ENCODE data around the gene ATP8B2.
"Not testable (repeated sequence)": the region's sequence is repeated elsewhere in the genome, so short reads cannot be mapped to it uniquely, and the experiment has no call there.

The ATP8B2 gene

GRCh38 chr1:154301582-154301981 is 23.7 kb upstream of the ATP8B2 start:
- Mint-ChIP-seq H3K4me1 (no peaks in the 10 kb centered on the region), H3K27me3 (ENCODE audit: low read depth, poor library complexity) (peaks cover 4% of the 10 kb centered on the region), H3K27ac (no peak overlapping the region), H3K4me3 (no peak overlapping the region), H3K36me3 (ENCODE audit: low read depth) (no peaks in the 10 kb centered on the region), H3K9me3 (peaks cover 14% of the 10 kb centered on the region)
- no peak for TF ChIP-seq CTCF (IDR thresholded peaks at IDR 0.05)
- no peak for DNase-seq

- no peak for DNase-seq
- Mint-ChIP-seq H3K36me3 (ENCODE audit: low read depth) (no peaks in the 10 kb centered on the region), H3K27ac (no peak overlapping the region), H3K4me3 (no peak overlapping the region), H3K4me1 (no peaks in the 10 kb centered on the region), H3K27me3 (ENCODE audit: low read depth, poor library complexity) (peaks cover 6% of the 10 kb centered on the region), H3K9me3 (peaks cover 22% of the 10 kb centered on the region)
- no peak for TF ChIP-seq CTCF (IDR thresholded peaks at IDR 0.05)
Observed at GRCh38 chr1:154304664-154305337, 20.5 kb upstream of the ATP8B2 start.

- Mint-ChIP-seq H3K4me3 (no peak overlapping the region), H3K27ac (no peak overlapping the region), H3K9me3 (peaks cover 24% of the 10 kb centered on the region), H3K36me3 (ENCODE audit: low read depth) (no peaks in the 10 kb centered on the region), H3K27me3 (ENCODE audit: low read depth, poor library complexity) (peaks cover 8% of the 10 kb centered on the region), H3K4me1 (no peaks in the 10 kb centered on the region)
- DNase-seq: no peak
- no peak for TF ChIP-seq CTCF (IDR thresholded peaks at IDR 0.05)
Observed at GRCh38 chr1:154306151-154306550, 19.2 kb upstream of the ATP8B2 start.

GRCh38 chr1:154307670-154308270 is 17.6 kb upstream of the ATP8B2 start:
- H3K27me3 Mint-ChIP-seq (ENCODE audit: low read depth, poor library complexity): peaks cover 16% of the 10 kb centered on the region
- not testable (repeated sequence) for DNase-seq; H3K4me1 Mint-ChIP-seq; H3K36me3 Mint-ChIP-seq (ENCODE audit: low read depth); H3K4me3 Mint-ChIP-seq; H3K27ac Mint-ChIP-seq
- H3K9me3 Mint-ChIP-seq: peaks cover 24% of the 10 kb centered on the region

- not testable (repeated sequence) for H3K4me1 Mint-ChIP-seq; H3K27ac Mint-ChIP-seq; H3K4me3 Mint-ChIP-seq; DNase-seq; H3K36me3 Mint-ChIP-seq (ENCODE audit: low read depth)
- peaks cover 24% of the 10 kb centered on the region for H3K9me3 Mint-ChIP-seq
- H3K27me3 Mint-ChIP-seq (ENCODE audit: low read depth, poor library complexity): peaks cover 22% of the 10 kb centered on the region
Observed at GRCh38 chr1:154309136-154309535, 16.2 kb upstream of the ATP8B2 start.

- not testable (repeated sequence) for H3K36me3 Mint-ChIP-seq (ENCODE audit: low read depth); H3K4me1 Mint-ChIP-seq; H3K4me3 Mint-ChIP-seq; DNase-seq
- Mint-ChIP-seq H3K27ac (peak overlapping the region; percentile 75), H3K27me3 (ENCODE audit: low read depth, poor library complexity) (peaks cover 31% of the 10 kb centered on the region), H3K9me3 (peaks cover 46% of the 10 kb centered on the region)
Observed at GRCh38 chr1:154312229-154313065, 12.9 kb upstream of the ATP8B2 start.

- Mint-ChIP-seq H3K27ac (no peak overlapping the region), H3K4me1 (no peaks in the 10 kb centered on the region), H3K36me3 (ENCODE audit: low read depth) (no peaks in the 10 kb centered on the region), H3K4me3 (no peak overlapping the region), H3K9me3 (peaks cover 49% of the 10 kb centered on the region), H3K27me3 (ENCODE audit: low read depth, poor library complexity) (peaks cover 31% of the 10 kb centered on the region)
- no peak for DNase-seq
- no peak for TF ChIP-seq CTCF (IDR thresholded peaks at IDR 0.05)
Observed at GRCh38 chr1:154313066-154313356, 12.3 kb upstream of the ATP8B2 start.

- not testable (repeated sequence) for H3K27ac Mint-ChIP-seq; H3K4me1 Mint-ChIP-seq; H3K4me3 Mint-ChIP-seq; DNase-seq; H3K36me3 Mint-ChIP-seq (ENCODE audit: low read depth)
- Mint-ChIP-seq H3K27me3 (ENCODE audit: low read depth, poor library complexity) (peaks cover 31% of the 10 kb centered on the region), H3K9me3 (peaks cover 41% of the 10 kb centered on the region)
Observed at GRCh38 chr1:154314226-154314625, 11.1 kb upstream of the ATP8B2 start.
